HG03571 (cell line): Measurements from ENCODE around the gene INTS4.
"Not testable (repeated sequence)": the region's sequence is repeated elsewhere in the genome, so short reads cannot be mapped to it uniquely, and the experiment has no call there.

Experiments used
- ATAC-seq: cut with Tn5 transposase; IDR thresholded peaks from one replicate; pipeline ENCODE4 v1.9.1; 2021; ENCODE audit not compliant: unreplicated experiment

Gene INTS4

DNA sequence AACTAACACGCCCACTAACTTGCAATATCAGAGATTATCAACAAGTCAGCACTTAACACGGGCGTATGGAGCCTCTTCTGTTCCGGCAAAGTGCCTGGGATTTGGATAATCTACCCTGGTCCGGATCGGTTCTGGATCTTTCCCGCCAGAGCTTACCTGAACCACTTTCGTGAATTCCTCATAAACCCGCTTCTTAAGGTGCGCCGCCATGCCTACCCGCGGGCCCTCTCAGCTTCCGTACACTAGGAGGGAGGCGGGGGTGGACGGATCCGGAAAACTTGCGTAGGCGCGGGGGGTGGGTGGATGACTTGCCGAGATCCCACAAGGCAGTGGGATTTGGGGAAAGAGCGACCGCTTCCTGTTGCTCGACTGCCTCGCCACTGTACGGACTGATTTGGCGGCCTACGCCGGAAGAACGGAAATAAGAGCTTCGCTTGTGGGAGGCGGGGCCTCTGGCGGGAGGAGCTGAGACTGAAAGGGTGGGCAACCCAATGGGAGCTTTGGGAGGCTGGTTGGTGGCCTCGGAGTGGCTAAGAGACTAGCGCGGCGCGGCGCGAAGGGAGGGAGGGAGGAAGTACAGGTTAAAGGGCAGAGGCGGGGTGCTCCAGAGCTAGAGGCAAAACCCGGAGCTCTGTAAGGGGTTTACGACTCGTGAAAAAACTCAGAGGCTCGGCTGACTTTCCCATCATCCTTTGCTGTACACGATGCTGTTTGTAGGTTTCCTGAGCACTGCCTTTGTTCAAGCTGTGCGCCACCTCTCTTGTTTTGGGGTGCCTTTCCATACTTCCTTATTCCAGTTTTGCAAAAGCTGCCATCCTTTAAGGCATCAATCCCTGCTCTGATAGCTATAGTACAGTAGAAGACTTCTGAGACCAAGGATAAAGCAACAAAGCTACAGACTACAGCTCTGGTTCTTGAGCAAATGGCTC is at the start of gene INTS4:
INTS4 (minus strand) TSS at position 235 of the 929 bp plus-strand sequence; CDS start at position 210, 25 bp downstream.
- ATAC-seq: peak; percentile 94

GRCh38 chr11:78041843-78042440 is 47.5 kb upstream of the INTS4 start:
- no peak for ATAC-seq

DNA sequence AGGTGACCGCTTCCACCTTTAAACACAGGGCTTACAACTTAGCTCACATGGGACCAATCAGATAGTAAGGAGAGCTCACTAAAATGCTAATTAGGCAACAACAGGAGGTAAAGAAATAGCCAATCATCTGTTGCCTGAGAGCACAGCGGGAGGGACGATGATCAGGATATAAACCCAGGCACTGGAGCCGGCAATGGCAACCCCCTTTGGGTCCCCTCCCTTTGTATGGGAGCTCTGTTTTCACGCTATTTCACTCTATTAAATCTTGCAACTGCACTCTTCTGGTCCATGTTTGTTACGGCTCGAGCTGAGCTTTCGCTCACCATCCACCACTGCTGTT is 46.9 kb upstream of the INTS4 start:
- not testable (repeated sequence) for ATAC-seq

- no peak for ATAC-seq
Observed at GRCh38 chr11:78040691-78041379, 46.4 kb upstream of the INTS4 start.

- ATAC-seq: peak; percentile 83
Observed at GRCh38 chr11:78039919-78040671, 45.6 kb upstream of the INTS4 start.

DNA sequence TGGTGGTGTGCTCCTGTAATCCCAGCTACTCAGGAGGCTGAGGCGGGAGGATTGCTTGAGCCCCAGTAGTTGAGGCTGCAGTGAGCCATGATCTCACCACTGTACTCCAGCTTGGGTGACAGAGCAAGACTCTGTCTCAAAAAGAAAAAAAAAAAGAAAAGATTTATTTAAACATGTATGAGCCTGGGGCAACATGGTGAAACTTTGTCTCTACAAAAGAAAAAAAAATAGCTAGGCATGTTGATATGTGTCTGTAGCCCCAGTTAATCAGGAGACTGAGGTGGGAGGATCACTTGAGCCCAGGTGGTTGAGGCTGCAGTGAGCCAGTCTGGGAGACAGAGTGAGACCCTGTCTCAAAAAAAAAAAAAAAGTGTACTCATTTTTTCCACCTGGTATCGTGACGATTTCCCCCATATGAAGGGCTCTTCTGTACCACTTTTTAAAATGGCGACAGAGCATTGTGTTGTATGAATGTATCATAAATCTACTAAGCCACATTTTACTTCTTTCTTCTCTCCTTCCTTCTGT is 45.0 kb upstream of the INTS4 start:
- no peak for ATAC-seq

- ATAC-seq: no peak
Observed at GRCh38 chr11:78038697-78039313, 44.3 kb upstream of the INTS4 start.

- ATAC-seq: no peak
Observed at GRCh38 chr11:78037825-78038620, 43.6 kb upstream of the INTS4 start.

DNA sequence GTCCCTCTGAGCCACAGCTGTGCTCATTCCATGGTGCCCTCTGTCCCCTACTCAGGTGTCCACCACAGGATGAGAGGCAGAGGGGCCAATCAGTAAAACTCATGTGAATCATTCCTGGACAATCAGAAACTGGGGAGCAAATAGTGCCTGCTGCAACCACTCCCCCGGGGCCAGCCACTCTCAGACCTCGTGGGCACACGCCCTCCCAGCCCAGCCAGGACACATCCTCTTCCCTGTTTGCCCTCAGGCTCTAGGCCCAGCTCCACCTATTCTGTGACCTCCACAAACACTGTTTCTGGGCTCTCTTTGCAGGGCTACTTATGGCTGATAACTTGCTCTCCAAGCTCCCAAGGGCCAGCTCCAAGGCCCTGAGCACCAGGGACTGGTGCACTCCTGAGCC is 42.6 kb upstream of the INTS4 start:
- no peak for ATAC-seq

DNA sequence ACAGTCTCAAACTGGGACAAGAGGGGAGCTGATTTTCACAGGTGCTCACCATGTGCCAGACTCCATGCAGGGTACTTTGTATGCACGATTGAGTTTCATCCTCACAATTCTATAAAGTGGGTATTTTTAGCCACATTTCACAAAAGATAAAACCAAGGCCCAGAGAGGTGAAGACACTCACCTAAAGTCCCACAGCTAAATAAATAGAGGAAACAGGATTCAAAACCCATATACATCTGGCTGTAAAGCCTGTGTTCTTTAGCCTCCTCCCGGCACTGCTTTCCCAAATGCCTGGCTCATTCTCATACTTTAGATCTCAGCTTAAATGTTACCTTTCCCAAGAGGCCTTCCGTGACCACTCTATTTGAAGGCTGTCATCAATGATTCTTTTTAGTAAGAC is 41.8 kb upstream of the INTS4 start:
- no peak for ATAC-seq

DNA sequence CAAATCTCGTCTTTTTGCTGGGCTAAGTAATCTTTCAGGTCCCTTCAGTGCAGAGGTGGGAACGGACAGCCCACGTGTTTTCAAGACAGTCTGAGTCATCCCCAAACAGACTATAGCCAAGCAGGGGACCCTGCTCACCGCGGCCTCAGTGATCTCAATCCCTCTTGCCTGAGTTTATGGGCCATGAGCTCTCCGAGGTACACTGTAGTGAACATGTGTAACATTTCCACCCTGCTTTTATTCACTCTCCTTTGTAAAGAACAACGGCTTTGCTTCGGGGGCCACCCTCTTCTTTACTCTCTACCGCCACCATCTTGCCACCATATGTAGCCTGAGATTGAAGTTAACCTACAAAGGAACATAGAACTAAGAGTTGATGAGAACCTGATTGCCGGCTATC is 40.2 kb upstream of the INTS4 start:
- ATAC-seq: no peak

DNA sequence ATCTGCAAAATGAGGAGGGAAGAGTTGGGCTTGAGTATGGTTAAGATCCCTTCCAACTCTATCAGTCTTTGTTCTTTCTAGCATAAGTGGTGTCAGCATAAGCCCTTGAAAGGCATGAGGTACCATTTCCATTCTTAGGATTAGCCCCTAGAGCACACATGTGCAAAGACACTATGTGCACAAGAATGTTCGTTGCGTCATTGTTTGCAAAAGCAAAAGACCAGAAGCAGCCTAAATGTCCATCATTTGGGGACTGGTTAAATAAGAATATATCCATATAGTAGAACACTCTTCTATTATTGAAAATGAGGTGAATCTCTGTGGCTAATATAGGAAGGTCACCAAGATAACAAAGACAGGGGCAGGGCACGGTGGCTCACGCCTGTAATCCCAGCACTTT is 38.6 kb upstream of the INTS4 start:
- no peak for ATAC-seq

GRCh38 chr11:78032090-78032489 is 37.6 kb upstream of the INTS4 start:
- ATAC-seq: no peak

DNA sequence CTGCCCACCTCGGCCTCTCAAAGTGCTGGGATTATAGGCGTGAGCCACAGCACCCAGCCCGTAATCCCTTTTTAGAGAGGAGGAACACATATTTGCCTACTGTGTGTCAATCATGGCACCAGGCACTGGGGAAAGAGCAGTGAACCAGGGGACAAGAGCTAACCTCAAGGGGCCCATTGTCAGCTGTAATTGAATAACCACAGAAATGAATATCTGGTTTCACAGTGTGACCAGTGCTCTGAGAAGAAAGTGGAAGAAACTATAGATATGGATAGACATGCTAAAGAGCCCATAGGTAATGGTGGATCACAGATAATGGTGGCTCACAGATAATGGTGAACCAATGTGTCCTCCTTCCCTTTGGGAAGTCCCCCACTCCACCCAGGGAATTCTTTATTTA is 37.2 kb upstream of the INTS4 start:
- peak; percentile 88 for ATAC-seq

GRCh38 chr11:78030429-78031325 is 36.2 kb upstream of the INTS4 start:
- no peak for ATAC-seq

GRCh38 chr11:78028423-78028822 is 34.0 kb upstream of the INTS4 start:
- ATAC-seq: not testable (repeated sequence)

GRCh38 chr11:78027759-78028158 is 33.3 kb upstream of the INTS4 start:
- ATAC-seq: no peak

- ATAC-seq: no peak
Observed at GRCh38 chr11:78025378-78025777, 30.9 kb upstream of the INTS4 start.

DNA sequence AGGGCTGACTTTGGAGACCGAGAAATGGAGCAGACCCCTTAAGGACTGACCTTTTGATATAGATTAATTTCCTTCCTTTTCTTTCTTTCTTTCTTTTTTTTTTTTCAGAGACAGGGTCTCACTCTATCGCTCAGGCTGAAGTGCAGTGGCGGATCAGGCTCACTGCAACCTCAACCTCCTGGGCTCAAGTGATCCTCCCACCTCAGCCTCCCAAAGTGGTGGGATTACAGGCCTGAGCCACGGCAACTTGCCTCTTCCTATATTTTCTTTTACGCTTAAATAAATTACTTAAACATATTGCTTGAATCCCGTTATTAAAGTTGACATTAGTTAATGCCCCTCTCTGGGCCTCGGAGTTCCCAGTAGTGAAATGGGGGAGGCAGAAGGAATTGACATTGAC is 29.0 kb upstream of the INTS4 start:
- ATAC-seq: no peak
